Glomerular visceral epithelial cell (primary cell): ENCODE data around the gene ABL1.

Experiments
- DNase-seq: peaks from one replicate; pipeline ENCODE4 v3.0.0-alpha.2; 2016; ENCODE audit errors: extremely low spot score

ABL1 gene

GRCh38 chr9:130849356-130849755 is 14.3 kb downstream of the ABL1 start:
- DNase-seq, result no peak

DNA sequence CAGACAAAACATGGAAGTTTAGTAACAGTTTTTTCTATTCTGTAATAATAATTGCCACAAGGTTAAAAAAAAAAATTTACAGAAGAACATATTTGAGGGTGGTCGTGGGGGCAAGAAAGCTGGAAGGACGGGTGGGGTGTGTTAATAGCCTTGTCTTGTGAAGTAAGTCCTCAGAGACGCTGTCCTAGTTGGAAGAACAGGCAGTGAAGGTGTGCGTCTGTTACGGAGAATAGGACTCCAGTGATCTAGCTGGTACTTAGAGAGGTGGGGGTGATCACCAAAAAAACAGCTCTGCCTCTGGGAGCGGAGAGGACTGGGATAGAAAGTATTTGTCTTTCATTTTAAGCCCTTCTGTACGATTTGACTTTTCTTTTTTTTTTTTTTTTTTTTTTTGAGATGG is 17.7 kb downstream of the ABL1 start:
- no peak for DNase-seq

- no peak for DNase-seq
Measured at GRCh38 chr9:130854092-130854491, 19.0 kb downstream of the ABL1 start.

DNA sequence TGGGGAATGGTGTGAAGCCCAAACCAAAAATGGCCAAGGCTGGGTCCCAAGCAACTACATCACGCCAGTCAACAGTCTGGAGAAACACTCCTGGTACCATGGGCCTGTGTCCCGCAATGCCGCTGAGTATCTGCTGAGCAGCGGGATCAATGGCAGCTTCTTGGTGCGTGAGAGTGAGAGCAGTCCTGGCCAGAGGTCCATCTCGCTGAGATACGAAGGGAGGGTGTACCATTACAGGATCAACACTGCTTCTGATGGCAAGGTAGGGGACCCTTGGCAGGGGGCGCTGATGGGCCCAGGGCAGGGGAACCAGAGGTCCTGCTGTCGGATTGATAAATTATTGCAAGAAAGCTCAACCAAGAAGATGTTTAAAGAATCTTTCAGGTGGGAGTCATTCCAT is 19.8 kb downstream of the ABL1 start:
- no peak for DNase-seq

DNA sequence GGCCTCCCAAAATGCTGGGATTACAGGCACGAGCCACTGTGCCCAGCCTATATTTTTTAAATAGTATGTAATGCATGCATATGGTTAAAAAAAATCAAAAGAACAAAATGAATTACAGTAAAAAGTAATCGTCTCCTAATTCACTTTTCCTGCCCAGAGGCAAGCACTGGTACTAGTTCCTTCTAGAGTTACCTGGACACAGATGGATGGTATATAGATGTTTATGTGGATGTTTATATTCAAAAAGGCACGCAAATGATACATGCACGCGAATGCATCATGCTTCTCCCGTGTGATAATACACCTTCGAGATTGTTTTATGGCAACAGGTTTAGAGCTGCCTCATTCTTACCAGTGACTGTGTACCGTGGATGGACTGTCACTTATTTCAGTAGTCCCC is 21.4 kb downstream of the ABL1 start:
- no peak for DNase-seq

DNA sequence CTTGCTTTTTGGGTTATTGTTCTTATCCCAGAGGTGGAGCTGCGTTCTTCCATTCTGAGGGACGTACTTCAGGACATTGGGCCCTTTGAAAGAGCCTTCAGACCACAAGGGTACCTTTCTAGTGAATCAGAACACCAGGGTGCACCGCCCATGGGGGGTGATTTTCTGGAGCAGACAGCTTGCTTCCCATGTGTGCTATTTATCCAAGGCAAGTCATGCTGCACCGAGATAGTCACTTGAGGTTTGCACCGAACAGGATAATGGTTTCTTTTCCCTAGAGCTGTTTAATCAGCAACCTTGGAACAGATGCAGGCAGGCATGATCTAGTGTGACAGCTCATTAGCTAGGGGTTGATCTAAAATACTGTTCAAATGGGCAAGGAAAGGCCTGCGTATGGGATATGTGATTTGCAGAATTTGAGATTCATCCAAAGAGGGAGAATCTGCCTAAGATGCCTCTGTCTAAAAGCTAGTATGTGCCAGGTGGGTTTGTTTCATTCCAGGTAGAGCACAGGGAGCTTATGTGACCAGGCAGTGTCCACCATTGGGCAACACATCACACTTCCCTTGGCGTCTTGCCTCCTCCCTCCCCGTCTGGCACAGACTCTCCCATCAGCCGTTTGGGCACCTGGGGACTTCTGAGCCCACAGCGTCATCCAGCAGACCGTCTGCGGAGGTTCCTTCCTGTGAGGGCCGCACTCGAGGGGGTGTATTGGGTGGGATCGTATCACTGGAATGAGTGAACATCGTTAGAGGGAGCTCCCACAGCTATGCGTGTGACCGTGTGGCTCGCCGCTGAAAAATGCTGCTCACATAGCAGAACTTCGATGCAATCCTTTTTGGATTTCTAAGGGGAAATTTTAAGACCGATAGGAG is 23.0 kb downstream of the ABL1 start:
- peak; percentile 93 for DNase-seq

DNA sequence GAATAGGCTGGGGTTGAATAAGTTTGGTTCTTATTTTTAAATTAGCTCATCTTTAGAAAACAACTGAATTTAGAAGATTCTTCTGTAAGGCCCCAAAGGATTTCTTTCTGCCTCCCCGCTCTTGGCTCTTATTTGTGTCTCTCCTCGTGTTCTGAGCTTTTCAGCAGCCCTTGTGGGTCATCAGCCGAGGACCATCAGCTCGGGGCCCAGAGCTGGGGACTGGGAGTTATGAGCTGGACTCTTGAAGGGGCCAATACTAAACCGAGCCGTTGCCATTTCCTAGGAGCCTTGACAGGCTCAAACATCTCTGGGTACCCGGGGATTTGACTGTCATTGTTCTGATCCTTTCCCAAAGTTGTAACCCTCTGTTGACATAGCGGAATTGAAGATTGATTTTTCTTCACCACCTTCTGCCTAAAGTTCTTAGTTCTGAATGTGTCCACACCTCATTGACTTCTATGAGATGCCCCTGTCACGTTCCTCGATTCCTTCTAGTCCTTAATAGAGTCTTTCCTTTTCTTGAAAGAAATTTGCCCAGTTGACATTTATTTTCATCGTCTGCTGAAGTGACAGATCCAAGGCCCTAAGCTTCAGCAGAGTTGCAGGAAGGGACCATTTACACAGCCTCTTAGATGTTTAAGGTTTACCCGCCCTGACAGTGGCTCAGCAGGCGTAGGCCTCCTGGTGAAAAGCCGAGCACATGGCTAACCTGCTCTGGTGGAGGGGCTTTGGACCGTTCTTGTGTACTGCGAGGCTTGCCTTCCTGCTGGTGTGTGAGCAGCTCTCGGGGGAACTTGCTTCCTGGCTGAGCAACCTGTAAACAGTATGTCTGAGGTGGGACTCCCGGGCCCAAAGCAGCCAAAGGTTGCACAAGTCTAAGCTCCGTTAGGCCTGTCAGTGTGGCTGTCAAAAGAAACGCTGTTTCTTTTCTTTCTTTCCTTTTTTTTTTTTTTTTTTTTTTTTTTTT is 24.0 kb downstream of the ABL1 start:
- DNase-seq, result no peak

DNA sequence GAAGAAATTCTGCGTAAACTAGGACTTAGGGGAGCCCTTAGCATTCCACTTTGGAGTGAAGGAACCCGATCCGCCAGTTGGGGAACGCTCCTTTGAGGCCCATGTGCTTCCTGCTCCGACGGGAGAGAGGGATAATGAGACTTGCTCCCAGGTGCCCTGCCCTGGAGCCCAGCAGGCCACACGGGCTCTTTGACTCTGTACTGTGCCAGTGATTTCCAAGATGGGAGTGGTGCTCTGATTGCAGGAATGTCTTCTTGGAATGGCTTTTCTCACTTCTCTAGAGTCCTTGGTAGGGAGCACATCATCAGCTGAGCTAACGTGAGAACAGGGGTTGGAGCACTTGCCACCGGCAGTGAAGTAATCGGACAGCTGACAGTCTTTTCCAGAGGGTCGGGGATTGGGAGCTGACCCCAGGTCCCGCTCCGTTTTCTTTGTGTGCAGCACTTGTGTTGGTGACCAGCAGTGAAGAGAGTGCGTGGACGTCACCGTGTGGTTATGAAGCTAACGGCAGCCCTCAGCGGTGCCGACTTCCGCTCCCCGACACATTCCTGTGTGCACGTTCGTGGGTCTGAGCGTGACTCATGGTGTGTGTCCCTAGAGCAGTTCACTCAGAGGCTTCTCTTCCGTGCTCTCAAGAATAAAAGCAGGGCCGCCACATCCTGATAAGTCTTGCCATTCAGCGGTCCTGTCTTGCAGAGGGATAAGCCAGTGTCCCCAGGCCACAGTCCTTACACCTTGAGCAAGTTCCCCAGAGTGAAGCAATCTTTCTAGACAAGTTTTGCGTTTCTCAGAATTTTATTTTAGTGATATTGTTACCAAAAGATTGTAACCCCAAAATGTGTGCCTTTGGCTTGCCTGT is 25.6 kb downstream of the ABL1 start:
- peak; percentile 98 for DNase-seq

DNA sequence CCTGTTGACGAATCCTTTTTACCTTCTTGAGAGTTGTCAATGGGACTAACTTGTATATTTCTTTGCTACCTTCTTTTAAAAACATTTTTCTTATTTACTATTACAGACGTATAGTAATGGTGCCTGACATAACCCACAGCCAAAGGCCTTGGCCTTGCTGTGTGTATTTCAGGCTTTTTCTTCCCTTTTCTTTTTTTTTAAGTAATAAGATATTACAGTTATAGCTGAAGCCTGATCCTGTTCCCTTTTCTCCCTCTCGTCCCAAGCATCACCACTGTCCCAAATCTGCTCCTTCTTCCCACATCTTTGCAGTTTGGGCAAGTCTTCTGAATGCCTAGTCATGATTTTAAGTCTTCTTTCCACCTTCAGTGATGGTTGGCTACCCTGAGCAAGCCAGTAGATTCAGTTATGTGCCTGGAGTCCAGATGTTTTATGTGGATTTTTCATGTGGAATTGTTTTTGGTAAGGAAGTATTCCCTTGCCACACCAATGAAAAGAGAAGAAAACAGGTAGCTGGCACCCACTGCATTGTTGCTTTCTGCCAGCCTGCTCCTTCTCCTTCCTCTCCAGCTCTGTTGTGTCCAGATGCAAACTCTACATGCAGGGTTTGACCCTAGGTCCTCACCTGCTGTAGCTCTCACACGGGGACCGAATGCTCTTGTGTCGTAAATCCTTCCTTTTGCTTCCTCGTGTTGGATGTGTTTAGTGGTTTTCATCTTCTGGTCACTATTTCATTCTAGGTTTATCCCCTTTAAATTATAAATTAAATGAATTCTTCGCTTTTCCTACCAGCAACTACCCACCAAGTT is 26.5 kb downstream of the ABL1 start:
- no peak for DNase-seq

GRCh38 chr9:130862217-130862616 is 27.2 kb downstream of the ABL1 start:
- no peak for DNase-seq

- DNase-seq, result no peak
Measured at GRCh38 chr9:130862747-130863146, 27.7 kb downstream of the ABL1 start.

GRCh38 chr9:130864541-130864940 is 29.5 kb downstream of the ABL1 start:
- no peak for DNase-seq

DNA sequence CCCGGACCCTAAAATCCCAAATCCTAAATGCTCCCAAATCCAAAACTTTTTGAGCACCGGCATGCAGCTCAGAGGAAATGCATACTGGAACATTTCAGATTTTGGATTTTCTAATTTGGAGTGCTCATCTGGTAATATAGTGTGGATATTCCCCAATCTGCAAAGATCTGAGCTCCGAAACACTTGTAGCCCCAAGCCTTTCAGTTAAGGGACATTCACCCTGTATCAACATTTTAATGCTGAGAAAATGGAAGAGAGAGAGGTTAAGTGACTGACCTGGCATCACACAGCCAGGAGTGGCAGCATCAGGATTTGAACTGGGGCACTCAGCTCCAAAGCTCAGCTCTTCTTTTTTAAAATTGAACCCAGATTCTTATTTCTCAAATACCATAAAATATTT is 30.9 kb downstream of the ABL1 start:
- no peak for DNase-seq

DNA sequence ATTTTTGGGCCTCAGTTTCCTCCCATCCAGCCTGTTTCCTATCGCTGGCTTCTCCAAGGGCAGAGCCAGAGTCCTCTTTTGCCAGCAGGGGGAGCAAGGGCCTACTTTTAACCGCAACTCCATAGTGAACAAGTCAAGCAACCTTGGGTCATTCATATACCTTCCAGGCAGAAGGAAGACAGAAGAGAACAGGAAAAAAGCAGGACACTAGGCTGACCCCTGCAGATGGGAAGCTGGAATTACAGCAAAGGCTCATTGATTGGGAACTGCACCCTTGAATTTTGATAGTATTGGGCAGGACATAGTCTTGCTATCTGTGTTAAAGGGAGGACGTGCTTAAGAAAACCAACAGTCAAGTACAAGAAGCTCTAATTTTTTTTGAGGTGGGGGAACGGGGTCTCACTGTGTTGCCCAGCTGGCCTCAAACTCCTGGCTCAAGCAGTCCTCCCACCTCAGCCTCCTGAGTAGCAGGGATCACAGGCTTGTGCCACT is 31.5 kb downstream of the ABL1 start:
- peak; percentile 90 for DNase-seq

DNA sequence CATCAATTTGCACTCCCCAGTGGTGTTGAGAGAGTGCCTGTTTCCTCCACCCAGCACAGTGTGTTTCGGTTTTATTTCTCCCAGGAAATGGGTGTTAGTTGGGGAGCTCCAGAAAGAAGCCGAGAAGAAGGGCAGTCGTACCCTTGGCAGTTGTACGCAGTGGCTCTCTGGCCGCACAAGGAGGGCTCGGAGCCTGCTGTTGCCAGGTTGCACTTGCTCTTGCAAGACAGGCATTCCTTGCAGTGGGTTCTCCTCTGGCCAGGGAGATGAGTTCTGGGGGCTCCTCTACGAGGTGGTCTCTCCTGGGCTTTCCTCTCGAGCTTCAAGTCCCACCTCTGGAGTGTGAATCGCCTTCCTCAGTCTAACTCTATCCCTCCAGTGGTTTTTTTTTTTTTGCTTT is 32.5 kb downstream of the ABL1 start:
- DNase-seq, result no peak

DNA sequence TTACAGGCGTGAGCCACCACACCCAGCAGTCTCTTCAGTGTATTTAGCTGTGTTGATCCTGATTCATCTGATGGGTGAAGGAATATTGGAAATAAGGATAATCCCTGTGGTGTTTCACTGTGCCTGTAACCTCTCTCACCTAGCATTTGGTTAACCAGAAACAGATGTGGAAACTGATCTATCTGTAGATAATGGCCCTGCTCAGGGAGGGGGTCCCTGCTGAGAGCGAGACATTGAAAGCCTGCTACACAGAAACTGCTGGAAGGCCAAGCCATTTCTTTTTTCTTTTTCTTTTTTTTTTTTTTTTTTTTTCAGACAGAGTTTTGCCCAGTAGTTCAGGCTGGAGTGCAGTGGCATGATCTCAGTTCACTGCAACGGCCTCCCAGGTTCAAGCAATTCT is 33.2 kb downstream of the ABL1 start:
- DNase-seq, result no peak

- no peak for DNase-seq
Measured at GRCh38 chr9:130869250-130869649, 34.2 kb downstream of the ABL1 start.

DNA sequence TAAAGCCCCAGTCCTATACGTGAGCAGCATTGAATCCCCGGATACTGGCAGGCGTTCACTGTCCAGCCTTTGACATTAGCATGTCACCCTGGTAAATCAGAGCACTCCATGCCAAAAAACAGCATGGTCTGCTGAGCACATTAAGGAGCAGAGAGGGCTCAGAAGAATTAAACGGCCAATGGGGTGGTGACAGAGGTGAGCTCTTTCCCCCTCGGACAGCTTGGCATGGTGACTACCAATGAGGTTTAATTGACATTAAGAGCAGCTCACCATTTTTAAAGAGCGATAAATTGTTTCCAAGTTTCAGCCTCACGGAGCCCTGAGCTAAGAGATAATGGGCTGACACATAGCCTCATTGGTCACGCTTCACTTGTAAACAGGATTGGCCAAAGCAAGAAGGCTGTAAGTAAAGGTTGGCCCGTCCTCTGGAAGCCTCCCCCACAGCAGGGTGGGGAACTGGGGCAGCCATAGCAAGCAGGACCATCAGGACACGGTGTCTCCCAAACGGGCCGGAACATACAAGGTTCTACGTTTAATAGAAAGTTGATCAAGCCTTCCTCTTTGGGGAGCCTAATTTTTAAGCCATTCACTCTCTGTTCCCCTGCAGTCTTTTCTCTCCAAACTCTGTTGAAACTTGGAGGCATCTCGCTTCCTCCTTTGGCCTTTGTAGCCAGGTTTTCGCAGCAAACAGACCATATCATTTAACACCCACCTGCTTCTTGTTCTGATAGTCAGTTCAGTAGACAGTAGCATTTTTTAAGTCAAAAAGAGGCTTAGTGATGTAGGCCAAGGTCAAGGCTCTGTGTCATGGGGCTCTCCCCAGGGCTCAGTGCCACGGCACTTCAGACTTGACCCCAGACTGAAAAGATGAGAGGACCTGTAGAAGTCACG is 35.7 kb downstream of the ABL1 start:
- peak; percentile 75 for DNase-seq

DNA sequence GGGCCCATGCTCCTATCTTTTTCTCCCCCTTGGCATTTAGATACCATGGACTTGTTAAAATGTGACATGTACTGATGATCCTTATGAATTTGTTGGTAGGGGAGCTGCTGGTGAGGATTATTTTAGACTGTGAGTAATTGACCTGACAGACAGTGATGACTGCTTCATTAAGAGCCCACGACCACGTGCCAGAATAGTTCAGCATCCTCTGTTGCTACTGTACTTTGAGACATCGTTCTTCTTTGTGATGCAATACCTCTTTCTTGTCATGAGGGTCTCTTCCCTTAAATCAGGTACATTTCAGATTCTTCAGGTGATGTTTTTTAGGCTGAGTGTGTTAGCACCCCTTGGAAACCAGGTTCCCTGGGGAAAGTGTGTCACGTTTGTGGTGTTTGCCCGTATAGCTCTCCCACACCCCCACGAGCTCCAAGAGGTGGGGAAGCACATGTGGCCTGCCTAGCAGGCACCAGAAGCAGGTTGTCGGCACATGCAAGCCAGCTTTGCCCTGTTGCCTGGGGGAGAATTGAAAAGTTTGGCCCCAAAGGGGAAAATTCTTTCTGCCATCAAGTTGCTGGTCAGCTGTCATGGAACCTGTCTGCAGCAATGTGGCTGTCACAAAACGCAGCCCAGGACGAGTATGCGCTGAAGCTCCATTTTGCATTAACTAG is 36.5 kb downstream of the ABL1 start:
- DNase-seq, result no peak
